Stimulated activated CD8-positive, alpha-beta memory T cell treated with anti-CD3 and anti-CD28 coated beads, Interleukin-12 subunit alpha, Interleukin-12 subunit beta, amount 100 ng/mL, for 1 hour (primary cell): ENCODE results near the gene LY6G6C.

ENCODE experiments used
- DNase-seq: peaks from one replicate; pipeline ENCODE4 v3.0.0-alpha.2; 2020; ENCODE audit warnings: low read depth

Gene LY6G6C

GRCh38 chr6:31680226-31681134, 41.1 kb downstream of the LY6G6C start, which contains the start of gene LY6G5C:
TSS of gene LY6G5C (minus strand) at chr6:31681067. CDS start at chr6:31680373, 694 bp downstream.
- DNase-seq, result peak; percentile 49

- DNase-seq, result no peak
These were observed 43.6 kb downstream of the LY6G6C start for GRCh38 chr6:31677955-31678354.

GRCh38 chr6:31676904-31677303, 44.6 kb downstream of the LY6G6C start:
- DNase-seq, result no peak

- no peak for DNase-seq
These were observed 45.1 kb downstream of the LY6G6C start for GRCh38 chr6:31676322-31676903.

GRCh38 chr6:31669676-31670075, 51.9 kb downstream of the LY6G6C start, which contains the start of gene LY6G5B:
TSS of gene LY6G5B (plus strand) at chr6:31669976. CDS start at chr6:31670951, 975 bp downstream.
- DNase-seq, result no peak
